Left kidney (tissue), 2 donors: Measurements from ENCODE around the gene JAZF1. TPM values are rescaled to one million over a fixed set of nuclear protein-coding genes. Genes with fewer than 3 reads are reported as not detected.

Experiments
- DNase-seq: peaks from one replicate; pipeline ENCODE4 v3.0.0-alpha.2; 2013
- polyA plus RNA-seq: library from polyadenylated mRNA; unstranded; fragments of 120-200 nt; gene quantifications from one replicate; pipeline ENCODE4 v1.2.1, GENCODE V29; 2013; ENCODE audit not compliant: insufficient read length

Gene JAZF1
- polyA plus RNA-seq, 1 donor, result 12.6 TPM

DNA sequence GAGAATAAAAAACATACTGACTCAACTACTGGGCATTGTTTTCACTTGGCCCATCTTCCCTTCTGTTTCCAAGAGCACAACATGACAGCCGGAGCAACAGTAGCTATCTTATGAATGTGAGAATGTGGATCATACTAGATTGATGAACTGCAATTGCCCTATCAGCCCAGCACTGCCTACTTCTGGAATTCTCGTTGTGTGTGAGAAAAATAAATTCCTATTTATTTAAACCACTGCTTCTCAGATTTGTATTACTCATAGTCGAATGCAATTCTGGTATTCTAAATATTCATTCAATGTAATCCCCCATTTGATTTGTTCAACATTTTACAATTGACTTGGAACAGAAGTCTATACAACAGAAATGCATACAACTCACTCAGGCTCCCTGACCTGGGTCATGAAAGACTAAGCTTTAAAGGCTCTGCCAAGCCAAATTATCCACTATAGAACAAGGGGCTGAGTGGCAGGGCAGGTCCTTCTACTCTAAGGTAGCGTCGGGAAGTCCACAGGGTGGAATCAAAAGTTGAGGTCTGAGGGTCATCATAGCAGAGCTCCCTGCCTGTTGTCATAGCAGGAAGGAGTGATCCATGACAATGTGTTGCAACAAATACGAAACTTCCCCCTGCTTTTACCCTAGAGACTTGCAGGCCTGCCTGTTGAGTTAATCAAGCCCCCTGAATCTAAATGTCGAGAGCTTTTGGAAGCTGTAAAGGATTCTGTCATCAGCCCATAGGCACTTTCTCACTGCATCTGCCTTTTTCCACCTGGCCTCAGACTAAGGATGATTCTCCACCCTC is 12.4 kb upstream of the JAZF1 start:
- DNase-seq, result no peak

DNA sequence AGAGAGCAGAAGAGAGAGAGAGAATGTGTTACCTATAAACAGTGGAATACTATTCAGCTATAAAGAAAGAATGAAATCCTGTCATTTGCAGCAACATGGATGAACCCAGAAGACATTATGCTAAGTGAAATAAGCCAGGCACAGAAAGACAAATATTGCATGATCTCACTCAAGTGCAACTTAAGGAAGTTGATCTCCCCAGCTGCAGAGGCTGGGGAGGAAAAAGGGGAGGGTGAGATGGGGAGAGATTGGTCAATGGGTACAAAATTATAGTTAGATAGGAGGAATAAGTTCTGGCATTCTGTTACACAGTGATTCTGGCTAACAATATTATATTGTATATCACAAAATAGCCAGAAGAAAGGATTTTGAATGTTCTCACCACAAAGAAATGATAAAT is 11.2 kb upstream of the JAZF1 start:
- DNase-seq, result no peak

DNA sequence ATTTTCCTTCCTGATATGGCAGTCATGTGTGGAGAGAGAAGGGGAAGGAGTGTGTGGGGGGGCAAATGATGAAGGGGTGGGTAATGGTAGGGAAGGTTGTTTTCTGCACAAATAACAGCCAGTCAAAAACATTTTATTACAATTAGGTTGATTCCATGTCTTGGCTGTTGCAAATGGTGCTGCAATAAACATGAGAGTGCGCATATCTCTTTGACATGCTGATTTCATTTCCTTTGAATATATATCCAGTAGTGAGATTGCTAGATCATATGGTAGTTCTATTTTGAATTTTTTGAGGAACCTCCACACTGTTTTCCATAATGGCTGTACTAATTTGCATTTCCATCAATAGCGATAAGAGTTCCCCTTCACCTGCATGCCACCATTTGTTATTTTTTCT is 10.6 kb upstream of the JAZF1 start:
- DNase-seq, result no peak

DNA sequence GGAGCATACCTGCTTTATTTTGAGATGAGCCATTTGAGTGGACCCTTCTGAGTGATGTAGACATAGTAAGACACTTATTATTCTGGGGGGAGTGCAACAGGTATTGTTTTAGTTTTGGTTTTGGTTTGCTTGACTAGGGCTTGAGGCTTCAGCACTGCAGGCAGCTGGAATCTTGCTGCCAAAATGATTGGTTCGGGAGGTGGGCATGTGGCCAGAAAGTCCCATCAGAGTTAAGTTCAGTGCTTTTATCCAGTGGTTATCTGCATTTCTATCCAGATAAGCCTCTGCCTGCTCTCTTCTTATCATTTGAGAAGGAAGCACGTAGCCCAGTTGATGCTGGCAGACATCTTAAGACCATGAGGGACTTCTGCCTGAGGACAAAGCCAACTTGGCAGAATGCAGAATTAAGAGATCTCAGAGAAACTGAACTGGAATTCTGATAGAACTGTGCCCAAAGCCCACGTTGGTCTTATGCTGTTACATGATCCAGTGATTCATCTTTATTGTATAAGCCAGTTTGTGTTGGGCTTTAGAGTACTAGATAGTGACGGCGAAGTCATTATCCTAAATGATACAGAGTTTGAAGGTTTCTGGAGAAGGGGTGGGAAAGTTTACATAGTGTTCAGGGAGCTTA is 9.6 kb upstream of the JAZF1 start:
- no peak for DNase-seq

DNA sequence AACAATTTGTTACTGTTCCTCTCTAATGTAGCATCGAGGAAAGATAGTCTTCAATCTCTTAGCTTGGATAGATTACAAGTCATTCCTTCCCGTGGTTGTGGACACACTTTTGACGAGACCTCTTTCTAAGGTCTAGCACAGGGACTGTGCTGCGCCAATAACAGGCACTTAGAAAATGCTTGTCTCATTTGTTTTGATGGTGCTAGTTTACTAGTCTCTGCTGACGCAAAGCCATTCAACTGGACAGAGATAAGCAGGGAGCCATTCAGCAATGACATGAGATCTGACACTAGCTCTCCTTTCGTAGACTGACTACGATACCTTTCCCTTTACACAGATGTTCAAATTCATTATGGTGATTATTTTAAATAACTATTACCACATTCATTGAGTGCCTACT is 6.4 kb upstream of the JAZF1 start:
- no peak for DNase-seq

DNA sequence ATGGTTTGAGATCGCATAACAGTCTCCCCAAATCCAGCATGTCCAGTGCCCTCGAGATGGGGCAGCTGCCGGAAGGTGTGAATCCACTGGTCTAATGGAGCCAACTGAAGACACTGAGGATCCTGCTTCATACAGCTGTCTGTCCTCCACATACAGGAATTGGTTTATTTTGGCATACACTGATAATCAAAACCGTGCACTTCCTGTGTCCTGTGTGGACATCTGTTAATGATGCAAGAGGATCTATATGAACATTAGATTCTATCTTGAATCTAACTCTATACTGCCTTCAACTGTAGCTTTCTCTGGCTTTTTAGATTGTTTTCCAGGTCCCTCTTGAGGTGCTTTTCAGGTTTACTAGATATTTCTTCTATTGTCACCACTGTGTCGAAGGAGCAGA is 3.0 kb upstream of the JAZF1 start:
- no peak for DNase-seq

DNA sequence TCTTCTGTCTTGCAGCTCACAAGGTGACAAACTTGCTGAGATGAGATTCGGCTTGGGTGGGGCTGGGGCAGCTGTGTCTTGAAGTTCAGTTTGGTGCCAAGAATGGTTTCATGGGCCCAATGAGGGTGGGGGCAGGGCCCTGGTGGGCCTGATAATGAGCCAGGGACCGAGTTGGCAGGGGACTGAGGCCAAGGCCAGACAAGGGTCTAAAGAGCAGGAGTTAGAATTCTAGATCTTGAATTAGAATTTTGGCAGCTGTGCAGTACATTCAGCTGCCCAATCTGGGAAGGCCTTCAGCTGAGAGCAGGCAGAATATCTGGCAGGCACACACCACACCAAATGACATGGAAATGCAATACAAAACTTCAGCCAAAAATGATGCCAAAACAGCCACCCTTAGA is 1.5 kb upstream of the JAZF1 start:
- DNase-seq, result no peak

DNA sequence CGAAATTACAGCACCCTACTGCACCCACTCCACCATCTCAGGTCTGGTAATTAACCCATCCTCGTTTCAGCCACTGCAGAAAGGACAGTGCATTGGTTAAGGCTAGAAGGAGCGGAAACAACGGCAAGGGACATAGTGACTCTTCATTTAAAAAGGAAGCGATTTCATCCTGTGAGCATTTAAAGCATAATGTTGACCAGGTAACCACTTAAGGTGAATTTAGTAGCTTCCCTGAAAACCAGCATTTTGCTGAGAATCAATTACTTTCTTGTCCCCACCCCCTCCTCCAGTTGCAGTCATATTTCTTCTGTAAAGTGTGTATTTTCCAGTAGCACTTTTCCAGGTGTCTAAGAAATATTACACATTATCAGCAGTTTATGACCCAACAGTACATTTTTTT is 821 bp upstream of the JAZF1 start:
- DNase-seq, result no peak

DNA sequence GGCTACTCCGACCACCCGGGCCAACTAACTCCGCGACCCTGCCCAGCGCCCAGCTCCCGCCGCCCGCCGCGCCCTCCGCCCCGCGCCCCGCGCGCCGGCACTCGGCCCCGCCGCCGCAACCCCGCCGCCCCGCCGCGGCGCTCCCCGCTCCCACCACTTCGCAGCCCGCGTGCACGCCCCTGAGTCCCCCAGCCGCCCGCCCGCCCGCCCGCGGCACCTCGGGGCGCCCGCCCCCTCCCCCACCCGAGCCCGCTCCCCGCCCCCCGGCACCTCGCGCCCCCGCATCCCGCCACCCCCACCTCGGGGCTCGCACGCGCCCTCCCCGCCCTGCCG is 598 bp downstream of the JAZF1 start:
- no peak for DNase-seq

DNA sequence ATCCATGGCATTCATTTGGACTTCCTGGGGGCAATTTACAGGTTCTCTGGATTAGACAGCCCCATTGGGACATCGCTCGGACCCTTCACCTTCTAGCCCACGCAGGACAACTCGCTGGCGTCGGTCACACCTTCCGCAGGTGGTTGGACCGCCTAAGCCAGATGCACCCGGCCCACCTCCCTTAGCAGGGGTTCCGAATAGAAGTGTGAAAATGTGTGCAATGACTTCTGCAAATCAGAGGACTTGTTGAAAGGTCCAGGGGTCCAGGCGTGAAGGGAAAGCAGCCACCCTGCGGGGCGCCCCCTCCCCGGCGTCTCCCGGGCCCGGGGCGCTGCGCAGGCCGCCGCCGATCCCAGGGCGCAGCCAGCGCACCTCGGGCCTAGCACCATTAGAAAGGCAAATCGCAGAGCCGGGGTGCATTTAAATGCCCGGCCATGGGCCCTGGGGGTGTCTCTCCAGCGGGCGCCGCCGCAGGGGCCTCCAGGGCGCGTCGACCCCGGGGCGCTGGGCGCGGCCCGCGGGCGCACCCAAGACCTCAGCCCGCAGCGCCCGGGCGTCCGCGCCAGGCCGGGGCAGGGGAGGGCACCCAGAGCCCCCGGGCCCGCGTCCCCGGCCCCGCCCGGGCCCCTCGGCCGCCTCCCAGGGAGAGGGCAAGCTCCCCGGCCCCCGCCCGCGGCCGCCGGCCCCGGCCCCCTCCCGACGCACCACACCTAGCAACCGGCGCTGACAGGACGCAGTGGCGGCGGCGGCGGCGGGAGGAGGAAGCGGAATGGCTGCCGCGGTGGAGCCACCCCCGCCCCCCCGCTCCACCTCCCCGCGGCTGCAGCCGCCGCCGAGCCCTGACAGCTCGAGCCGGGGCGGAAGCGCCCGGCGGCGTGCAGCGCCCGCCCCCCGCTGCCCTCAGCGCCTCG is 1.2 kb downstream of the JAZF1 start:
- DNase-seq, result peak; percentile 42

DNA sequence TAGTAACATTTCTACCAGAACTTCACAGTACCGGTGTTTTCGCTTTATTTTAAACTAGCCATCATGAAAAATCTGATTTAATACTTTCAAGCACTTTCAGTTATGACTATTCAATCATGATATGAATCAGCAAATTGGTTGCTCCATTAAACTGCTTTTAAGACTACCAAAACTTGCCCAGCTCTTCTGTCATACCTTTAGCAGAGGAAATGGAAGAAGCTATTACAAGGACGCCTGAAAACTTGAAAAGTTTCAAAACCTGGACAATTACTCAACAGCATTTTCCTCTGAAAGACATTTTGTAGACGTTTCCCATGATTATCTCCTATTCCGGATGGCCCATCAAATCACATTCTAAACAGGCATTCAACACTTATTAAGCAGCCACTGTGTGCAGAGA is 2.0 kb downstream of the JAZF1 start:
- no peak for DNase-seq

DNA sequence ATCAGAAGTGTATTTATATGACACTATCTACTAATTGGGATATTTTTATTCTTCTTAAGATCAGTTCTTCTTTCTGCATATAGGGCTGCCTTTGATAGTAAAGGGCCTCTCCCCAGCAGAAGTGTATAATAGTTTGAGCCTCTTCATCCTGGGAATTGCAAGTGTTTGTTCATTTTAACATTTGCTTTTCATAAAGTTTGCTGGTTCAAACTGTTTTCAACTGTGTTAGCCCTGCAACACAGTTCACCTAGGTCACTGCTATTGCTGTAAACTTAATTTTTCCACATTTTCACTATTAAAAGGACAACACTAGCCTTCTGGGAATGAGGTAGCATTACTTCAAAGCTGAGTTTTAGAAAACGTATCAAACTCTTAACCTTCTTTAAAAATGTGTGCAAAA is 2.8 kb downstream of the JAZF1 start:
- no peak for DNase-seq

DNA sequence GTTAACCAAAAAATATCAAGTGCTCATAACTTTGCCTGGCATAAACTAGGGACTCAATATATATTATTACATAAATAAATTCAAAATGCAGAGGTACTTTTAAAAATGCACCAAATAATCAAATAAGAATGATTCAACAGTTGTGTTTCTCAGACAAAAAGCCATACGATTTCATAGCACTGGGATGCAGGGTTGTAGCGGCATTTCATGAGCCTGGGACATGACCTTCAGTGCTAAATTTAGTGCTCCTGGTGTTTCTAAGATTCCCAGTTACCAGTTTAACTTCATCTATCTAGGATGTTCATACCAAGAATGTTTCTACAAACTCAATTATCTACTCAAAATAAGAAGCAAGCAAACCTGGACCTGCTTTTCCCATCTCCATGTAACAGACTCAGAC is 4.0 kb downstream of the JAZF1 start:
- DNase-seq, result no peak

DNA sequence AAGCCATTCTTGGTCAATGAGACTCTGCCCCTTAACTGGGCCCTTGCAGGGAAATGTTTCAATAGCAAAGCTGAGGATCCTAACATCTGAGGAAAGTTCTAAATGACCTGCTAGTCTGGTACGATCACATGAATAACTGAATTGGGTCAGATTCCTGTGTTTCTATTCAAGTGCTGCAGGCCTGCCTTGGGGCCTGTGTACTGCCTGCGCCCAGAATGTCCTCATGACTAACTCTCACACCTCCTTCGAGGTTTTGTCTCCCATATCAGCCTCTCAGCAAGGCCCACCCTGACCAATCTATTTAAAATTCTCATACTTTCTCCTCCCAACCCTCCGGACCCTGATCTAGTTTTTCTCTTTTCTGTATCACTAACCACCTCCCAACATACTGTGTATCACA is 4.4 kb downstream of the JAZF1 start:
- no peak for DNase-seq

DNA sequence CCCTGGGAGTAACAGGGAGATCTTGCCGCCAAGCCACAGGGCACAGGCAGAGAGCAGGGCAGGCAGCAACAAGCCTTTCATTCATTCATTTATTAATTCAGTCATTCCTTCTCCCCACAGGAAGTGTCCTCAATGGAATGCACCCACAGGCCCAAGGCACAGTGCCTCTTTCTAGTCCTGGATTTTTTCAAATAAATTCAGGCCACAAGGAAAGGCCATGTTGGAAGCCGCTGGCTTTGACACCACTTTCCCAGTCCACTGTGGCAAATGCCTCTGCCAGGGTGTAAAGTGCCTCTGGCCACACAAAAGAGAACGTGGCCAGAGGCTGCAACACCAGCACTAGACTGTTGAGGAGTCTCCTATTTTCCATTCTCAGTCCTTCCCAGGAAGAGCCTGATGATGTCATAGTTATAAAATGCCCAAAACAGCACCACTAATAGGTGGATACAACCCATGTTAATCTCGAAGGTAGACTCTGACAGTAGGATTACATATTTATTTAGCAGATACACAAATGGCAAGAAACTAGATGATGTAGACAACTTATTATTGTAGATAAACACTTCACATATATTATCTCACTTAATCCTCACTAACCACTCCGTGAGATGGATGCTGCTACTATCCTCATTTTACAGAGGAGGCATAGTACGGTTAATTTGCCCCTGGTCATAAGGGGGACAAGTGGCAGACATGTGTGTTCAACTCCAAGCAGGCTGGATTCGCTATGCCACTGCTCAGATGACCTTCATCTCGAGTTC is 5.5 kb downstream of the JAZF1 start:
- no peak for DNase-seq

DNA sequence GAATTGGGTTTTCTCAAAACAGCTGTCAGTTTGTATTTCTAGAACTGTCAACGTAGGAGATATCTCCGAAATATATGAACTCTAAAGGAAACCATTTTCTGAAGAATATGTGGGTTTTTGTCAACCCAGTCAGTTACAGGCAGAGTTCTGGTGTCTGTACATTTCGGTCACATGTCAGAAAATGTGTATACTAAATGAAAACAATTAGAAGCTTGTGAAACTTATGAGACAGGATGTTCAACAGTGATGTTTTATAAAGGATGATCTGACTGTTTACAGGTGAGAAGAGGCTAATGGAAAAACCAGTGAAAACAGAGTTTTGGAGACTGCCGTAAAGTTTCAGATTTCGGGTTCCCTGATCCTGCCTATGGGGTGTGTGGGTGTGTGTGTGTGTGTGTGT is 6.2 kb downstream of the JAZF1 start:
- DNase-seq, result no peak

DNA sequence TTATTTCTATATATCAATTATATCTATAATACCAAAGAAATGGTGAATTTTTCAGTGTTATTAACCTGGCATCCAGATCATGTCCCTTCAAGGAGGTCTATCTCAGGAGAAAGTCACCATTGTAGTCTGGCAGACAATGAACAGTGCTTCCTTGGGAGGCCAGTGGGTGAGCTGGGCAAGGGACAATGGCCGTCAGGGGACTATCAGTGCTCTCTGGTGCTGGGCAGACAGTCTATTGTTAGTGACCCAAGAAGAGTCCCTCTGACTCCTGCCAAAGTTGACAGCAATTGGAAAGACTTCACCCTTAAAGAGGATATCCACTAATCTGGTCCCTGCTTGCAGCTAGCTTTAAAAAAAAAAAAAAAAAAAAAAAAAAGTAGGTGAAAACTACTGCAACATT is 7.1 kb downstream of the JAZF1 start:
- no peak for DNase-seq

DNA sequence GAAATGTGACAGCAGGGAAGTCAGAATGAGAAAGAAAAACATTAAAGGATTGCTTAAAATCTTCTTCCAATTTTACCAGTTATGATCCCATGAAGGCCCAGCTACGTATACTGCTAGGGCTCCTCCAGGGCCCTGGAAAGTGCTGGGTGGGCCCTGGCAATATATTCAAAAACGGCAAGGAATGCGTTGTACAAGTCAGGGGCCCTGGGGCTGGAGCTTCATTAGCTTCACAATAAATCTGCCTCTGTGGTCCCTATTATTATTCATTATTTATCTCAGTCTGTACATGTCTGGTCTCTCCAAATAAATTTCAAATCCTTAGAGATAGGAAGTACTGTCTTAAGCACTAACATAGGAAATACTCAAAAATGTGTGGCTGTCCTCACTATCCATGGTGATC is 7.6 kb downstream of the JAZF1 start:
- no peak for DNase-seq

DNA sequence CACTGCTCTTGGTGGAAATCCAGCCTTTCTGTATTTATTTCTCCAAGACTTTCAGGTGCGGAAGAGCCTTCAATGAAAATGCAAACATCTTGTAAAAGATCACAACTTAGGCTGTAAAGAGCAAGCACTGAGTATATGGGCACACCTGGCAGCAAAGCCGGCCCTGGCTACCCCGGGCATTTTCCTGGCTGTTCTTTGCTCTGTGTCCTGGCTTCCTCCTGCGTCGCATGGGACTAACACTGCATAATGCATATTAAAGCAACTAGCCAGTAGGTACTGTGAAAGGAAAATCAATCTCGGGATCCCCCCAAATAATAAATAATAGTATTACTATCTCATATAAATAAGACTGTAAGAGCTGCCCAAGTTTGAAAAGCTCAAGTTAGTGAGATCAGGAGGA is 9.9 kb downstream of the JAZF1 start:
- DNase-seq, result no peak

DNA sequence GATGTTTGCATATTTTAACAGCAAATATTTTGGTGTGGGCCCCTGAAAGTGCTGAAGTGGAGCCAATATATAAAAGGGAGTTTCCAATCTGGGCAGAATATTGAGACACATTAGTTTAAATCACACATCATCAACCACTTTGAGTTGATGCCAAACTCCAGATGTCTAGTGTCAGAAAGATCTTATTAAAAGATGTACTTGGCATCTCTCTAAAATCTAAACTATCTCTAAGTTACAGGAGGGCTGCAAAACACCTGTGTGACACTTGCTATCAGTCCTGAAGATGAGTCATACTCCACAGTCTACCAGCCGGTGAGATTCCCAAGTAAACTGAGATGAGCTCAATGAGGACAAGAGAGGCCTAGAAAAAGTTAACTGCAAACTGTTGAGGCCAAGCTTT is 11.4 kb downstream of the JAZF1 start:
- DNase-seq, result no peak

DNA sequence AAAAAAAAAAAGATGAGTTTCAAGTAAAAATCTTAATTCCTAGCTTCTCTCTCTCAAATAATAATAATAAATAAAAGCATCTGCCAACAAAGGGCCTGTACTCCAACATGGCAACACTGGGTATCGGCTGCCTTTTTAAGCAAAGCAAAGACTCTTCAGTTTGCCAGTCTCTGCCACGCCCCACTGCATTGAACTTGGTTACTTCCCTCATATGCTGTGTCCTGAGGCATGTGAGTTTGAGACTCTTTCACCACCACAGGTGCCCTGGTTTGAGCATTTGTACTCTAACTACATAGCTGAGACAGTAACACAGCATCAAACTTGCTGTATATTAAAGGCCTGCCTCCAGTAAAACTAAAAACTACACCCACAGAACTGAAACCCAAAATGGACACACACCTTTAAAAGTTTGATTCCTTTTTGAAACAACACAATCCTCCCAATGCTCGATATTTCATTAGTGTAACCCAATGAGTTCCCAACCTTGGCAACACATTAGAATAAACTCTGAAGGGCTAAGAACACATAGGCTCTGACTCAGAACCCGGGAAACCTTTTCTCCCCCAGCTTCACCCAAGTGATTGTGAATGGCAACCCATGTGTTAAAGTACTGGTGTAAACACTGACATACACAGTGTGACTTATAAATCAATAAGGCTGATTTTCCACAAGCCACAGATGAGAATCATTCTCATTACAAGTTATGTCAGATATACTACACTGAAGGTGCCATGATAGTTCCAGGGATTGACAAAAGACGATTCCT is 12.0 kb downstream of the JAZF1 start:
- DNase-seq, result no peak
